Uterus (tissue), 2 donors: ENCODE results near the gene DCTN2.

Experiments
- CTCF ChIP-seq, 4 experiments: fragments of 200-600 bp in 2 of 4; fragments of 450-650 bp in 2 of 4; sonication (generic) in 2 of 4; IDR thresholded peaks; one replicate each; pipeline ENCODE4 v1.5.1; 2016 to 2019; ENCODE audit warnings: antibody characterized with exemption in 4 of 4, mild to moderate bottlenecking in 2 of 4, moderate library complexity in 1 of 4
- POLR2A ChIP-seq, 2 donors: fragments of 450-650 bp; IDR thresholded peaks; one replicate each; pipeline ENCODE4 v1.6.1; 2016; ENCODE audit warnings: antibody characterized with exemption in 2 of 2, mild to moderate bottlenecking in 1 of 2, moderate library complexity in 1 of 2

- no peak for TF ChIP-seq POLR2A (IDR thresholded peaks at IDR 0.05)
- no peak for TF ChIP-seq CTCF (IDR thresholded peaks at IDR 0.05)
Observed at GRCh38 chr12:57593187-57593586, 46.2 kb upstream of the DCTN2 start.
